Endometrial microvascular endothelial cells (primary cell): ENCODE measurements around the gene CLSTN2. TPM values are rescaled to one million over a fixed set of nuclear protein-coding genes. Genes with fewer than 3 reads are reported as not detected.

Source experiments
- in situ Hi-C: cut with HindIII; loops from 2 replicates; pipeline ENCODE4 v1.10.0; 2017; ENCODE audit warnings: low sequenced_read_pairs, low pct_unique_long_range_greater_than_20kb; ENCODE audit errors: inconsistent ontology term
- total RNA-seq: library from RNA; depleted of rRNA; stranded (reverse); fragments of >200 nt; gene quantifications from one replicate; pipeline ENCODE4 v1.2.3, GENCODE V29; 2015; ENCODE audit errors: inconsistent ontology term

The CLSTN2 gene
- total RNA-seq: not detected

DNA sequence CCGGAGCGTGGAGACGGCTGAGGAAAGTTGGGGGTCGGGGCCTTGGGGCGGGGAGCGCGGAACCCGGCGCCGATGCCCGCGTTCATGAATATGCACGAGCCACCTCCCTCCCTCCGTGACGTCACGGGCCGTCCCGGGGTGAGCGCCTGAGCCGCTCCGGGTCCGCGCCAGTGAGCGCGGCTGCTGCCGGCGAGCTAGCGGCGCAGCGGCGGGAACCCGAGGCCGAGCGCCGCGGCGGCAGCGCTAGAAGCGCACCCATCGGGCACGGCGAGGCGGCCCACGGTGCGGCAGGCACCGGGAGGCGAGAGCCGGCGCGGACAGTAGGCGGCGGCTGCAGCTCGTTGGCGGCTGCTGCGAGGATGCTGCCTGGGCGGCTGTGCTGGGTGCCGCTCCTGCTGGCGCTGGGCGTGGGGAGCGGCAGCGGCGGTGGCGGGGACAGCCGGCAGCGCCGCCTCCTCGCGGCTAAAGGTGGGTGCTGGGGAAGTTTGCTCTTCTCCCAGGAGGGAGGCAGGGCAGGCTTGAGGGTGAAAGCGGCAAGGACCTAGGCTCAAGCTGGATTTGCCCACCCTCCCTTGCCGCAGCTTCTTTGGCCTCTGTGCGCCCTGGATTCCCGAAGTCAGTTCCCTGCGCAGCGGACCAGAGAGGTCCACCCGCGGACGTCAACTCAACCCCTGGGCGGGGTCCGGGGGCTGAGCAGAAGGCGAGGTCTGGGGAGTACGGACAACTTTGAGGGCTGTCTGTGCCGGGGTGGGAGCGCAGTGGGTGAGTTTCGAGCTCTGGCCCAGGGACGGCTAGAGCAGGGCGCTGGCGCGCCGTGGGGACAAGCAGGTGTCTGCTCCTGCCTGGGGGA, at the start of gene CLSTN2:
Gene CLSTN2, plus strand, starts transcription at position 170 of the 850 bp plus-strand sequence.
- in situ Hi-C loops: no loop called here

DNA sequence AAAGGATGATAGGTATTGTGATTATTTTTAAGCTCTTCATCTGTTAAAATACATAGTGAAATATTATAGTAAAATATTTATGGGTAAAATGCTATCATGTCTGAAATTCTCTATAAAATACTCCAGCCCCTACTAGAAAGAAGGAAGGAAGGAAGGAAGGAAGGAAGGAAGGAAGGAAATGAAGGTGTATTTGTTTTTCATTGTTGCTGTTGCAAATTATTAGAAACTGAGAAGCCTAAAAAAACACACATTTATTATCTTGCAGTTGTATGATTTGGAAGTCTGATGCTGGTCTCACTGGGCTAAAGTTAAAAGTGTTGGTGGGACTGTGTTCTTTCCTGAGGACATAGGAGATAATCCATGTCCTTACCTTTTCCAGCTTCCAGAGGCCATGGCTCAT, 47.6 kb upstream of the CLSTN2 start:
- in situ Hi-C loops: no loop called here

DNA sequence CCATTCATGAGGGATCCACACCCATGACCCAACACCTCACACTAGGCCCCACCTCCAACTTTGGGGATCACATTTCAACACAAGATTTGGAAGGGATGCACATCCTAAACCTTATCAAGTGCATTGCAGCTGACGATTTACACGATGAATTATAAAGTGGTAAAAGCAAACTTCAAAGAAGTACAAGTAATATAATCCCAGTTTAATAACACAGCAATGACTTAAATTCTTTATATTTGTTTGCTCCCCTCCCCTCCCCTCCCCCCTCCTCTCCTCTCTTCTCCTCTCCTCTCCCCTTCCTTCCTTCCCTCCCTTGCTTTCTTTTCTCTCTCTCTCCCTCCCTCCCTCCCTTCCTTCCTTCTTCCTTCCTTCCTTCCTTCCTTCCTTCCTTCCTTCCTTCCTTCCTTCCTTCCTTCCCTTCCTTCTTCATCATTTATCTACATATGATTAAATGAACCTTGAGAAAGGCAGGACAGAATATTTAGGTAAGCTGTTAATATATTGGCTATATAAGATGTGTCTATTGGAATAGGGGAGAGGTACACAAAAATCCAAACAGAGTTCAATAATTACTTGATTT, 46.3 kb upstream of the CLSTN2 start:
- in situ Hi-C loops: no loop called here

DNA sequence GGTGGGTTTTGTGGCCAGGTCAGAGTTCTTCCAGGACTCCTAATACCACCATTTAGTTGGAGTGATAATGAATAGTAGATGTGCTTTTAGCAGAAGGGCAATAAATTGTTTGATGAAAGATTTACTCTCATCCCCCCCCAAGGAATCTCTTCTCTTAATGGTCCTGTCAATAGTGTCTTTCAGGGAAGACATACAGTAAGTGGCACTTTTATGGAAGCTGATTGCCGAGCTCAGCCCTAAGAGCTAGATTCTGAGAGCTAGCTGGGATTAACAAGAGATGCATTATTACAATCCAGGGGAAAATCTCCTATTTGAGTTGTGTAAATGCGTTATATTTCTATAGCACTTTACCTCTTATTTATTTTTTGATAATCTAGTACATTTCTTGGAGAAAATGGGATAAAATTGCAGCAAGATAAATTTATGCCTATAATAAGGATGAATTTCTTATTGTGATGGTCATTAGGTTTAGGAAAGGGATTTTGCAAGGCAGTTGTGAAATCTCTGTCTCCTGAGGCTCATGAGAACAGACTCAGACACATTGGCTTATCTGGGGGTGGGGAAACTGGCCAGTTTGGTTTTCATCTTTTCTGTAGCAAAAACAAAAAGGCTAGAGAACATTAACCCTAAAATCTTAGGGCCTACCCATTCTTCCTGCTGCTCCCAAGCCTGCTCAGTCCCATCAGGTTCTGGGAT, 41.6 kb upstream of the CLSTN2 start:
- in situ Hi-C loops: no loop called here

GRCh38 chr3:139893963-139894642, 40.9 kb upstream of the CLSTN2 start:
- in situ Hi-C loops: no loop called here

GRCh38 chr3:139894643-139894989, 40.4 kb upstream of the CLSTN2 start:
- in situ Hi-C loops: no loop called here

GRCh38 chr3:139897759-139898158, 37.2 kb upstream of the CLSTN2 start:
- in situ Hi-C loops: no loop called here

GRCh38 chr3:139906418-139906817, 28.6 kb upstream of the CLSTN2 start:
- in situ Hi-C loops: no loop called here

GRCh38 chr3:139909811-139910210, 25.2 kb upstream of the CLSTN2 start:
- in situ Hi-C loops: no loop called here

DNA sequence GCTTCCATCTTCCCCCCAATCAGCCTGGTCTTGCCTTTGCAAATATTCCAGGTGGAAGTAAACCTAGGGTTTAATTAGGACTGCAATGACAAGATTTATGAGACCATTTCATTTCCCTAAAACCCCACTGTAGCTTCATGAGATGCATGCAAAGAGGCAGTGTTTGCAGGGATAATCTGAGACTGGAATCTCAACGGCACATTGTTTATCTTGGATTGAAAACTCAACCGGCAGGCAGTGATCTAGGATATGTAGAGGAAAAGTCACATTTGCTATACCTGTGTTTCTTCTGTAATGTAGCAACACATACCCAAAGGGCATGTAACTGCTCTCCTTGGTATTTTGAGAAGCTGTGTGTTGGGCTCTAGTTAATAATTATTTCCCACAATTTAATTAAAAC, 18.7 kb upstream of the CLSTN2 start:
- in situ Hi-C loops: no loop called here

- in situ Hi-C loops: no loop called here
Observed at GRCh38 chr3:139917226-139917785, 17.7 kb upstream of the CLSTN2 start.

DNA sequence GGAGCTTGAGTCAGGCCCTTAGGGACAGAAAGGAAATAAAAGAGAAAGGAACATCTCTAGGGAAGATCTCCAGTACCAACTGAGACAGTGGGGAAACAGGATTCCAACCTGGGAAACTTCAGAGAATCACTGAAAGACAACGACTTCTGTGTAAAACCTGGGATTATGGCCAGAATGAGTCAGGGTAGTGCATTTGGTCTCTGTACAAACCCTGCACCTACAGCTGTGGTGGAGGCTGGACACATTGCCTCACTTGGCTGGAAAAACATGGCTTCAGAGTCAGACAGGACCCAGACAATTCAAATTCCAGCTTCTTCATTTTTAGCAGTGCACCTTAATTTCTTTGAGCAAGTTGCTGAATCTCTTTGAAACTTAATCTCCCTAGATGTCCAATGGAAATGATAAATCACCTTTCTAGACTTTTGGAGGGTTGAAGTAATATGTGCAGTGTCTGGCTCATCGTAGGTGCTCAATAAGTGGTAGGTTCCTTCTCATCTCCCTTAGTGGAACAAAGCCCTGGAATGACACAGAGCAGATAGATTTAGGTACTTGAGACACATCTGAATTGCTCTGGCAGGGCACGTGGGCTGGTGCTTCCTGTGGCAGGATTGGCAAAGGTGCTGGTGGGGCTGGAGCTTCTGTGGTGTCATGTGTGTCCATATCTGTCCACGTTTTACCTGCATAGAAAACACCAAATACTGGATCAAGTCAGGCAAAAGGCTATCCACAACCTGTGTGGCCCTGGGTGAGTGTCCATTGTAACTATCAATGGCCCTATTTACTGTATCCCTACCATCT, 6.1 kb upstream of the CLSTN2 start:
- in situ Hi-C loops: no loop called here

GRCh38 chr3:139930211-139930610, 4.8 kb upstream of the CLSTN2 start:
- in situ Hi-C loops: no loop called here

DNA sequence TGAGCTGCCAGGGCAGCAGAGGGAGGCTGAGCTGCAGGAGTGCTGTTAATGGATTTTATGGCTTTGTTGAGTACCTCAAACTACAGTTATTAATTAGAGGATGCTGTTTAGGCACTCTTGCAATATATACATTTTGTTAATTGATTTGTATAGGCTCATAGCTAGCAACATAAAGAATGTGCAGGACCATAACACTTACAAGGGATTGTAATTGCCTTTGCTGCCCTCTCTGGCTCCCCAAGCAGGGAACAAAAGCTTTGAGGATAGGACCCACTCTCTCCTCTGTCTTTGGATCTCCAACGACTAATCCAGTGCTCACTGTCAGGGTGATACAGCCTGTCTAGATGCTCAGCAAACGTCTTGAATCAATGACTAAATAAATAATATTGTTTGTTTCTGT, 1.2 kb upstream of the CLSTN2 start:
- in situ Hi-C loops: no loop called here

GRCh38 chr3:139934613-139935015, 371 bp upstream of the CLSTN2 start:
- in situ Hi-C loops: no loop called here

GRCh38 chr3:139935866-139936817, 1.2 kb downstream of the CLSTN2 start:
- in situ Hi-C loops: no loop called here

DNA sequence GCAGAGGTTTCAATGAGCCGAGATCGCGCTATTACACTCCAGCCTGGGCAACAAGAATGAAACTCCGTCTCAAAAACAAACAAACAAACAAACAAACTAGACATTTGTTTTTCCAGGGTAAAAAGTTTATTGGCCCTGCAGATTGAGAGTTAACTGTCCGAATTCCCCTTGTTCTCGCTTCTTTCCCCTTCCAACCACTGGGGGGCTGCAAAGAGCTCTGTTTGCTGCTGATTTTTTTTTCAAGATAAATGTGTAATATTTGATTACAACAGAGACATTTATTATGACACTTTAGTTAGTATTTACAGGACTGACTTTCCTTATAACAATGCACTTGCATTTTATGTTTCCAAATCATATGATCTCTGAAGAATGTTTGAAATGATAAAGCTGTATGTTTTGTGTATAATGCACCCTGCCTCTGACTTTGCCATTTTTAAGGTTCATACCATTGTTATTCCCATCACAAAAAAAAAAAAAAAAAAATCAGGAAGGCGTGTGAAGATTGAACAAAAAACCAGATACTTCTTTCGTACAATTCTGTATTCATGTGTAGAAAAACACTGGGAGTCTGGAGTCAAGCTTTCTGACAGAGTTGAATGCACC, 2.8 kb downstream of the CLSTN2 start:
- in situ Hi-C loops: no loop called here
